Astrocyte of the hippocampus (primary cell): ENCODE results near the gene GRID2.
"Not testable (repeated sequence)": the region's sequence is repeated elsewhere in the genome, so short reads cannot be mapped to it uniquely, and the experiment has no call there.

Experiments used
- DNase-seq: peaks from one replicate; pipeline ENCODE4 v3.0.0; 2011; ENCODE audit warnings: low read depth, low spot score

The GRID2 gene

DNA sequence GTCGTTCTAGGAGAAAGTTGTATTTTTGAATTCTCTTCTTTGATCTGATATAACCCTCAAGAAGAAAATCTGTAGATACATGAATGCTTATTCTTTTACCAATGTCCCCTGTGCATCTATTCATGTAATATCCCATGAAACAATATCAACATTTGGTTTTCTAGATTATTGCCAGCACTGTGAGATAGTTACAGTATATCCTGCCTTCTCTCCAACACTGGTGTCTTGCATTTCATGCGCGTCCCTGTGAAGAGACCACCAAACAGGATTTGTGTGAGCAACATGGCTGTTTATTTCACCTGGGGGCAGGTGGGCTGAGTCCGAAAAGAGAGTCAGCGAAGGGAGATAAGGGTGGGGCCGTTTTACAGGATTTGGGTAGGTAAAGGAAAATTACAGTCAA is 135.0 kb downstream of the GRID2 start:
- DNase-seq: not testable (repeated sequence)

GRCh38 chr4:92442131-92442530 is 138.4 kb downstream of the GRID2 start:
- DNase-seq: not testable (repeated sequence)

- not testable (repeated sequence) for DNase-seq
These were observed 140.5 kb downstream of the GRID2 start for GRCh38 chr4:92444143-92444843.

DNA sequence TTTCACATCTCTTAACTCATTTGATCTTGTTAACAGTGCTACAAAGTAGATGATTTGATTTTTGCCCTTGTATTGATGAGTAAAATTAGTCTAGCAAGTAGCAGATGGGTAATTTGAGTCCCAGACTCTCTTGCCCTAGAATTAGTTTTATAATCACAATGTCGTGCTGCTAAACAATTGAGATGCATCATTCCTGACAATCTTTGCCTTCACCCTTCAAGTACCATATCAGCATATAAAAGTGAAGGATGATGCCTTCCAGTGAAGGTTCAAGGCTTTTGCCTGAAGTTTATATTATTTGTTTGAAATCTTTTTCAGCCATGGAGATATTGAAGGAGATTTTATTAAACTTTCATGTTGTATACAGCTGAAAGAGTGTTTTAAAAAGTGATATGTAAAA is 141.4 kb downstream of the GRID2 start:
- no peak for DNase-seq

DNA sequence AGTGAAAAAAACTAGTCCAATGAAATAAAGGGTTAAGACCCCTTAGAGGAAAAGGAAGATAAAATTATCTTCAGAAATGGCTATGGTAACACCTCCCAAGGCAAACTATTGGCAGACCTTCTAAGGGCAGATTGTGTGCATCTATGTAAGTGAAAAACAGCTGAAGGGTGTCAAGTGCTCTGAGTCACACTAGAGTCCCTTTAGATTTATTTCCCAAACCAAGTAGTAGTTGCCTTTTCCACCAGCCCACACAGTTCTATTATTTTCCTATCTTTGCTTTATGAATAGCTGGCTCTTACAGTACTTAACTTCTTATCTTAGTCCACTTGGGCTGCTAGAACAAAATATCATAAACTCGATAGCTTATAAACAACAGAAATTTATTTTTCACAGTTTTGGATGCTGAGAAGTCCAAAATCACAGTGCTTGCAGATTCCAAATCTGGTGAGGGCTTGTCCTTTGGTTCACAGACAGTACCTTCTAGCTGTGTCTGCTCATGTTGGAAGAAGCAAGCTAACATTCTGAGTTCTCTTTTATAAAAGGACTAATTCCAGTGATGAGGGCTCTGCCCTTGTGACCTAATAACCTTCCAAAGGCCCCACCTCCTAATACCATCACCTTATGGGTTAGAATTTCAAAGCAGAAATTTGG is 143.6 kb downstream of the GRID2 start:
- no peak for DNase-seq

DNA sequence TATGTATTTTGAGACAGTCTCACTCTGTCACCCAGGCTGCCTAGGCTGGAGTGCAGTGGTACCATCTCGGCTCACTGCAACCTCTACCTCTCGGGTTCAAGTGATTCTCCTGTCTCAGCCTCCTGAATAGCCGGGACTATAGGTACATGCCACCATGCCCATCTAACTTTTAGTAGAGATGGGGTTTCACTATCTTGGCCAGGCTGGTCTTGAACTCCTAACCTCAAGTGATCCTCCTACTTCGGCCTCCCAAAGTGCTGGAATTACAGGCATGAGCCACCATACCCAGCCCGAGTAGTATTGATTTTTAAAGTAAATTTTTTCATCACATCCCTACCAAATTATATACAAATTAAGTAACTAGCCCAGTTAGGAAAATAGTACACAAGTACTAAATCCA is 144.4 kb downstream of the GRID2 start:
- DNase-seq: not testable (repeated sequence)

- DNase-seq: no peak
These were observed 146.9 kb downstream of the GRID2 start for GRCh38 chr4:92450694-92451093.

DNA sequence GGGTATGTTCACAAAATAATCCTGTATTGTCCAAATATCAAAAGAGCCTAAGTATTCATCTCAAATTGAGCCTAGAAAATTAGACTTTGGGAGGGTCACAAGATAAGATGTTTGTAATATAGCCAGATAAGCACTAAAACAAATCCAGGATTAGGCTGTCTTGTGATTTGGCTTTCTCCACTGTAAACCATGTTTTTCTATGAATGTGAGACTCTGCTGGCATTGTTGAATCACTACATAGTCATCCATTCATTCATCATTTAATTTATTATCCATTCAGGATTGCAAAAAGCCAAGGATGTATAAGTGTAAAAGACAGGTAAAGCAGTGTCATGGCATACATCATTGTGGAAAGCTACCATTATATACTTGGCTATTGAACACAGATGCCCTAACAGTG is 148.0 kb downstream of the GRID2 start:
- no peak for DNase-seq

DNA sequence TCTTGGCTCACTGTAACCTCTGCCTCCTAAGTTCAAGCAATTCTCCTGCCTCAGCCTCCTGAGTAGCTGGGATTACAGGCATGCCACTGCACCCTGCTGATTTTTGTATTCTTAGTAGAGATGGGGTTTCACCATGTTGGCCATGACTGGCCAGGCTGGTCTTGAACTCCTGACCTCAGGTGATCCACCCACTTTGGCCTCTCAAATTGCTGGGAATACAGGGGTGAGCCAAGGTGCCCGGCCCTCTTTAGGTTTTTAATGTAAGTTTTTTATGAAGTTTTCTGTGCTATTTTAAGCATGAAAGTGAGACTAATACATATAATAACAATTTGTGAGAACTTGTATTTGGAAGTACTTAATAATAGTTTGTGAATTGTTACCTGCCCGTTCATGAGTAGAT is 148.6 kb downstream of the GRID2 start:
- not testable (repeated sequence) for DNase-seq

DNA sequence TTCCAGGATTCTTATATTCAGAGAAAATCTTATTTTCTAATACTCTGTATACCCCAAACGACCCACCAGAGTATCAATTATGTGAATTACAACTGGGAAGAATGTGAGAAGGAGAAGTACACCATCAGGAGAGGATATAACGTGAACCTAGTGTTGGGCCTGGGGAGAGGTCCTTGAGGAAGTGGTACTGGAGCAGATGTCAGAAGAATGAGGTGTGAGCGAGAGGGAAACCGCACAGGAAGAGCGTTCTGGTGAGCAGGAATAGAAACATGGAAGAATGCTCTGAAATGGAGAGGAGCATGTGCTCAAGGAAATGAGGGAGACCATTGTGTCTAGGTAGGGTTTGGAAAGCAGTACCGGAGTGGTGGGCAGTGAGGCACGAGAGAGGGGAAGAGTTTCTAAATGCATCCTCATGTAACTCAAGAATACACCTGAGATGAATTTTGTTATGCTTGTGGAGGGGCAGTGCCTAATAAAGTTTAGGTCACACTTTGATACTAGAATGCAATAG is 151.6 kb downstream of the GRID2 start:
- no peak for DNase-seq

DNA sequence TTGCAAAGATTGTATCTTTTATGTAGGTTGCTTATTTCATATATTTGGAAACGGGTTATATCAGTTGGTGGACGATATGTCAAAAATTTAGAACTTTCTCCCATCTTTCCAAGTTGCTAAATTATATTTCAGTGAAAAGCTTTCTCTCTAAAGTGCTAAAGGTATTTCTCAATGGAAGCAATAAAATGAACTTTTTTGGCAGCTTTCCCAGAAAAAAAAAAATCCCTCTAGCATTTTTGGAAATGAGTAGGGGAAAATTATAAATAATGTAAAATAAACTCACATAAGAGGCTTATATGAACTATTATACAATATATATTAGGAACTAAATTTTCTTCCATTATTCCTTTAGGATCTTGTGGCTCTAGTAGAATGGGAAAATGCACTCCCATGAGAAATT is 152.2 kb downstream of the GRID2 start:
- DNase-seq: no peak

- DNase-seq: no peak
These were observed 158.0 kb downstream of the GRID2 start for GRCh38 chr4:92461732-92462131.

DNA sequence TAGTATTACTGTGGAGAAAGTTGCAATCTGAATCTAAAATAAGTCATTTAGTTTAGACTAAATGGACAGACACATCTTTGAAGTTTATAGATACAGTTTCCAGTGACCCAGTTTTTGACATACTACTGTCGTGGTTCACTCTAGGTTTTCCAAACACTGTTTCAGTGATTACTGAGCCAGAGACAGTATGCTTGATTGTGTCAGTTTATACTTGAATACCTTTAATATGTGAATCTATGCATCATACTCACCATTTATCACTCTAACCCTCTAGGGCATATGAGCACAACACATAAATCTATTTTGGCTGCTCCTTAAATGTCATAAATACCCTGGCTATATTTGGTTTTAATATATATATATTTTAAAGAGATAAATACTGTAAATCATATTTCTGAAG is 173.5 kb downstream of the GRID2 start:
- no peak for DNase-seq

- no peak for DNase-seq
These were observed 179.6 kb downstream of the GRID2 start for GRCh38 chr4:92483341-92483740.

GRCh38 chr4:92488496-92488895 is 184.7 kb downstream of the GRID2 start:
- no peak for DNase-seq

DNA sequence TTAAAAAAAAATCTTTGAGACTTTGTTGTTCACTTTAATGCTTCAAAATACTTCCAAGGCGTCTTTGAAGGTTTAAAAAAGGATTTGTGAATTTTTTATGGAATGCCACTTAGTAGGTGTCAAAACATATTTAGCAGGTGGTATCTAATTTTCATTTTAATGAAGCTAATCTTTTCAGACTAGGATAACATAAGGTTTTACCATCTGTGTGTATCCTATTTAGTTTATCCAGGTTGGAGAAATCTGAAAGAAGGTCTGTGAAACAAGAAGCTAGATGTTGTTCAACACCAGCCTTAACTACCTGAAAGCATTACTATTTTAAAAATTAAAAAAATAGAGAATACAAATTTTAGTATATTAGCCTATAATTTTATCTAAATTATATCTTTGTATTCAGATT is 193.4 kb downstream of the GRID2 start:
- no peak for DNase-seq

GRCh38 chr4:92501456-92501855 is 197.7 kb downstream of the GRID2 start:
- DNase-seq: no peak

DNA sequence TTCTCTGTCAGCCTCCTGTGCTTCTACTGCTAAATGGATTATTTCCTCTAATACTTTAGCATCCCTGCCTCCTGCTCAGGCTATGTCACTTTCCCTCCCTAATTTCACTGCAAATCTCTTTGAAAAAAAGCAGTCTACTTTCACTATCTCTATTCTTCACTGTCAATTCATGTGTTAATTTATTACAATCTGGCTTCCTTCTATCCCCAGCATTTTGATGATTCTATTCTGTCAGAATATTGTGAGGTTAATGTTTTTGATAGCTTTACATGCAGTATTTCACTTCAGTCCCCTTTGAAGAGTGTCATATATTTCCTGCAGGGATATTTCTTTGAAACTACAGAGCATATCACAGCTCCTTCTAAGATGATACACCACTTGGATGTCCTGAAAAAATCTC is 203.2 kb downstream of the GRID2 start:
- no peak for DNase-seq

GRCh38 chr4:92514627-92515026 is 210.9 kb downstream of the GRID2 start:
- no peak for DNase-seq

DNA sequence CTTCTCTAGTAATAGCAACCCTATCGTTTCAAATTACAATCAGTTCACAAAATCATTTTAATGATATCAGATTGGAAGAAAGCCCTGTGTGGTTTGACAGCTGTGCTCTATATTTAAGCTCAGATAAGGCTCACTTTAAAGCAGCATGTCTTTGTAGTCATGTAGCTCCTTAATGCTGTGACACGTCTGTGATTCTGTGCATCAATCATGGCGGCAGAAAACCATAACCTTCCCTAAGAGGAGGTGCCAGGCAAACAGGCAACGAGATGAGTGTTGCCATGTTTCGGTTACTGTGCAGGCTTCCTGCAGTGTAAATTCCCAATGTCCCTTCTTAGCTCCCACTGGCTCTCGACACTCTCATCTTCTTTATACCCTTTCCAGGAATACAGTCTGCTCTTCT is 212.7 kb downstream of the GRID2 start:
- no peak for DNase-seq

- no peak for DNase-seq
These were observed 216.0 kb downstream of the GRID2 start for GRCh38 chr4:92519727-92520126.

DNA sequence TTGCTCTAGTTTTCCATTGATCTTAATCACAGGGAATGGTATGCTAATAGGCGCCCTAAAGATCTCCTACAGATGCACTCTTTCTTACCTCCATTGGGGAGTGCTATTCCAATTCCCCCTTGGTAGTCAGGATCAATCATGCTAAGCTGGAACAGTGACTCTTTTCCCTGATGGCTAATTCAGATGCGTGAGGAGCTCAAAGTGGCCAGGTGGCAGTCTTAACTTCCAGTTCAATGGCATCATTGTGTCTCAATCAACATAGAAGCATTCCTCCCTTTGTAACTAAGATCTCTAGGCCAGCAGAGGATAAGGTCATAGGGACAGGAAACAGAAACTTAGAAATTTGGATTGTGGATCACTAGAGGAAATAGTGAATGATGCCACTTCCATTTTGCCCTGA is 216.8 kb downstream of the GRID2 start:
- DNase-seq: no peak

GRCh38 chr4:92521941-92522340 is 218.2 kb downstream of the GRID2 start:
- DNase-seq: no peak
